Measurements from ENCODE around the gene KBTBD3. TPM values are rescaled to one million over a fixed set of nuclear protein-coding genes. Genes with fewer than 3 reads are reported as not detected.

The KBTBD3 gene
- total RNA-seq, 1 donor from 2014 or later, result 3.9 TPM

GRCh38 chr11:106047631-106048030 is 29.5 kb downstream of the KBTBD3 start:
- Mint-ChIP-seq H3K36me3 (ENCODE audit: unreplicated experiment) (no peaks in the 10 kb centered on the region), H3K4me3 (ENCODE audit: unreplicated experiment) (no peak overlapping the region), H3K27me3 (ENCODE audit: unreplicated experiment) (peaks cover 6% of the 10 kb centered on the region), H3K4me1 (ENCODE audit: unreplicated experiment) (no peaks in the 10 kb centered on the region), H3K27ac (ENCODE audit: unreplicated experiment) (no peak overlapping the region), H3K9me3 (ENCODE audit: unreplicated experiment) (no peaks in the 10 kb centered on the region)
- no peak for DNase-seq (ENCODE audit: extremely low spot score, unreplicated experiment)
- TF ChIP-seq, protein P1, sequence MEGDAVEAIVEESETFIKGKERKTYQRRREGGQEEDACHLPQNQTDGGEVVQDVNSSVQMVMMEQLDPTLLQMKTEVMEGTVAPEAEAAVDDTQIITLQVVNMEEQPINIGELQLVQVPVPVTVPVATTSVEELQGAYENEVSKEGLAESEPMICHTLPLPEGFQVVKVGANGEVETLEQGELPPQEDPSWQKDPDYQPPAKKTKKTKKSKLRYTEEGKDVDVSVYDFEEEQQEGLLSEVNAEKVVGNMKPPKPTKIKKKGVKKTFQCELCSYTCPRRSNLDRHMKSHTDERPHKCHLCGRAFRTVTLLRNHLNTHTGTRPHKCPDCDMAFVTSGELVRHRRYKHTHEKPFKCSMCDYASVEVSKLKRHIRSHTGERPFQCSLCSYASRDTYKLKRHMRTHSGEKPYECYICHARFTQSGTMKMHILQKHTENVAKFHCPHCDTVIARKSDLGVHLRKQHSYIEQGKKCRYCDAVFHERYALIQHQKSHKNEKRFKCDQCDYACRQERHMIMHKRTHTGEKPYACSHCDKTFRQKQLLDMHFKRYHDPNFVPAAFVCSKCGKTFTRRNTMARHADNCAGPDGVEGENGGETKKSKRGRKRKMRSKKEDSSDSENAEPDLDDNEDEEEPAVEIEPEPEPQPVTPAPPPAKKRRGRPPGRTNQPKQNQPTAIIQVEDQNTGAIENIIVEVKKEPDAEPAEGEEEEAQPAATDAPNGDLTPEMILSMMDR (IDR thresholded peaks at IDR 0.05), result no peak

DNA sequence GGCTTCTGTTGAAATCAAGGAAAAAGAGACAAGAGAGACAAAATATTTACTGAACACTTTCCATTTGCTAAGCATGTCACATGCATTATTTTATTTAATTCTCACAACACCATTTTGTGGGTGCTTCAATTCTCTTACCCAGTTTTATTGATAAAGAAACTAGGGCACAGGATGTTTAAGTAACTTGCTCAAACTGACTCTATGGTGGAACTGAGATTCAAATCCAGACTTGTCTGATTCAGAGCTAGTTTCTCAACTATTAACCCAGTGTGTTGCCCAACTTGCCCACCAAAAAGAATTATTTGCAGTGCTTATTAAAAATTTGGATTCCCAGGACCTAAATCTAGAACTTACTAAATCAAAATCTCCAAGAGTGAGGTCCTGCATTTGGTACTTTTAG is 33.6 kb downstream of the KBTBD3 start:
- Mint-ChIP-seq H3K4me3 (ENCODE audit: unreplicated experiment) (no peak overlapping the region), H3K4me1 (ENCODE audit: unreplicated experiment) (no peaks in the 10 kb centered on the region), H3K36me3 (ENCODE audit: unreplicated experiment) (no peaks in the 10 kb centered on the region)

GRCh38 chr11:106032861-106033260 is 44.3 kb downstream of the KBTBD3 start:
- DNase-seq (ENCODE audit: extremely low spot score, unreplicated experiment), result no peak
- TF ChIP-seq, protein P1 (IDR thresholded peaks at IDR 0.05), result no peak
- H3K4me3 Mint-ChIP-seq (ENCODE audit: unreplicated experiment), result no peak overlapping the region
- no peak overlapping the region for H3K27ac Mint-ChIP-seq (ENCODE audit: unreplicated experiment)
- no peaks in the 10 kb centered on the region for H3K4me1 Mint-ChIP-seq (ENCODE audit: unreplicated experiment)
- H3K27me3 Mint-ChIP-seq (ENCODE audit: unreplicated experiment), result peaks cover 31% of the 10 kb centered on the region
- no peaks in the 10 kb centered on the region for H3K36me3 Mint-ChIP-seq (ENCODE audit: unreplicated experiment)
- H3K9me3 Mint-ChIP-seq (ENCODE audit: unreplicated experiment), result no peaks in the 10 kb centered on the region

More for the DNA sequence above, 33.6 kb downstream of the KBTBD3 start:
- no peaks in the 10 kb centered on the region for H3K9me3 Mint-ChIP-seq (ENCODE audit: unreplicated experiment)
- no peak overlapping the region for H3K27ac Mint-ChIP-seq (ENCODE audit: unreplicated experiment)
- peaks cover 7% of the 10 kb centered on the region for H3K27me3 Mint-ChIP-seq (ENCODE audit: unreplicated experiment)
- DNase-seq (ENCODE audit: extremely low spot score, unreplicated experiment), result no peak
- TF ChIP-seq, protein P1 (IDR thresholded peaks at IDR 0.05), result no peak

DNA sequence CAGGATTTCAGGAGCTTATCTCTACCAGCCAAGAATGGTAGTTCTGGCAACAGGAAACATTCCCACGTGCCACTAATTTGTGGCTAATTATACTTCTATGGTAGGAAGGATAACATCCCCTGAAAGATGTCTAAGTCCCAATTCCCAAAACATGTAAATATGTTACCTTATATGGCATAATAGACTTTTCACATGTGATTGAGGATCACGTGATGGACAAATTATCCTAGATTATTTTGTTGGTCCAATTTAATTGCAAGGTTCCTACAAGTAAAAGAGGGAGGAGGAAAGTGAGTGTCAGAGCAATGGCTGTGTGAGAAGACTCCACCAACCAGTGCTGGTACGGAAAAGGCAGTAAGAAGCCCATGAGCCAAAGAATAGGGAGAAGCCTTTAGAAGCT is 45.2 kb downstream of the KBTBD3 start:
- Mint-ChIP-seq H3K36me3 (ENCODE audit: unreplicated experiment) (no peaks in the 10 kb centered on the region), H3K27me3 (ENCODE audit: unreplicated experiment) (peaks cover 32% of the 10 kb centered on the region), H3K4me3 (ENCODE audit: unreplicated experiment) (no peak overlapping the region), H3K9me3 (ENCODE audit: unreplicated experiment) (no peaks in the 10 kb centered on the region), H3K27ac (ENCODE audit: unreplicated experiment) (no peak overlapping the region), H3K4me1 (ENCODE audit: unreplicated experiment) (no peaks in the 10 kb centered on the region)
- no peak for DNase-seq (ENCODE audit: extremely low spot score, unreplicated experiment)
- TF ChIP-seq, protein P1 (IDR thresholded peaks at IDR 0.05), result no peak

GRCh38 chr11:106031202-106031810 is 45.8 kb downstream of the KBTBD3 start:
- Mint-ChIP-seq H3K4me3 (ENCODE audit: unreplicated experiment) (no peak overlapping the region), H3K27me3 (ENCODE audit: unreplicated experiment) (peaks cover 32% of the 10 kb centered on the region), H3K9me3 (ENCODE audit: unreplicated experiment) (no peaks in the 10 kb centered on the region), H3K27ac (ENCODE audit: unreplicated experiment) (no peak overlapping the region), H3K36me3 (ENCODE audit: unreplicated experiment) (no peaks in the 10 kb centered on the region), H3K4me1 (ENCODE audit: unreplicated experiment) (no peaks in the 10 kb centered on the region)
- DNase-seq (ENCODE audit: extremely low spot score, unreplicated experiment), result no peak
- TF ChIP-seq, protein P1 (IDR thresholded peaks at IDR 0.05), result no peak
